Fibroblast of lung (primary cell): ENCODE measurements around the gene INSYN2A. TPM values are rescaled to one million over a fixed set of nuclear protein-coding genes. Genes with fewer than 3 reads are reported as not detected.
A peak's percentile ranks its signal among the peaks of the same experiment; 100 is the strongest.

Experiments
- DNase-seq, 2 donors: peaks; one replicate each; pipeline versions ENCODE4 v3.0.0 to v3.0.0-alpha.2; 2010; ENCODE audit warnings: low read depth in 2 of 2
- H2AFZ ChIP-seq: 2 replicates; pipeline ENCODE4 v1.5.1; 2012; ENCODE audit warnings: low read length, control low read depth, inconsistent platforms
- H3K27ac ChIP-seq: 2 replicates; pipeline ENCODE4 v1.5.1; 2011; ENCODE audit warnings: low read length, control low read depth; ENCODE audit not compliant: insufficient read depth
- H3K27me3 ChIP-seq: 2 replicates; pipeline ENCODE4 v1.5.1; 2011; ENCODE audit warnings: mild to moderate bottlenecking, low read length; ENCODE audit not compliant: control insufficient read depth, insufficient read depth
- H3K36me3 ChIP-seq: 2 replicates; pipeline ENCODE4 v1.5.1; 2011; ENCODE audit warnings: low read length; ENCODE audit not compliant: control insufficient read depth, insufficient read depth
- H3K4me1 ChIP-seq: 2 replicates; pipeline ENCODE4 v1.5.1; 2011; ENCODE audit warnings: low read length; ENCODE audit not compliant: control insufficient read depth, insufficient read depth; ENCODE audit errors: extremely low read depth
- H3K4me2 ChIP-seq: 2 replicates; pipeline ENCODE4 v1.5.1; 2011; ENCODE audit warnings: low read length, control low read depth; ENCODE audit not compliant: insufficient read depth; ENCODE audit errors: extremely low read depth
- H3K4me3 ChIP-seq, 4 experiments: fragments of 200-600 bp in 1 of 4; sonication (generic) in 1 of 4; replicated peaks in 1 of 4; 2 replicates each; pipeline ENCODE4 v1.5.1; 2011 to 2016; ENCODE audit warnings: low read length in 4 of 4, low read depth in 3 of 4, mild to moderate bottlenecking in 3 of 4, control low read depth in 2 of 4, inconsistent platforms in 1 of 4, mixed read lengths in 1 of 4; ENCODE audit not compliant: insufficient read depth in 1 of 4; ENCODE audit errors: control extremely low read depth in 1 of 4
- H3K79me2 ChIP-seq: 2 replicates; pipeline ENCODE4 v1.5.1; 2012; ENCODE audit warnings: mild to moderate bottlenecking, low read length, inconsistent platforms; ENCODE audit not compliant: control insufficient read depth, insufficient read depth
- H3K9ac ChIP-seq: 2 replicates; pipeline ENCODE4 v1.5.1; 2011; ENCODE audit warnings: mild to moderate bottlenecking, low read length, control low read depth; ENCODE audit not compliant: insufficient read depth
- H3K9me3 ChIP-seq: 2 replicates; pipeline ENCODE4 v1.5.1; 2012; ENCODE audit warnings: low read depth, low read length; ENCODE audit not compliant: control insufficient read depth, insufficient read depth
- H4K20me1 ChIP-seq: 2 replicates; pipeline ENCODE4 v1.5.1; 2011; ENCODE audit warnings: low read length; ENCODE audit not compliant: control insufficient read depth, insufficient read depth; ENCODE audit errors: extremely low read depth
- EZH2 ChIP-seq: IDR thresholded peaks from 2 replicates; pipeline ENCODE4 v1.5.1; 2012; ENCODE audit warnings: low read length, control low read depth, mild to moderate bottlenecking; ENCODE audit errors: missing control alignments
- polyA plus RNA-seq, 2 donors: library from polyadenylated mRNA; depleted of rRNA in 1 of 2; stranded (reverse) in 1 of 2; unstranded in 1 of 2; fragments of >200 nt; gene quantifications; 2 replicates each; pipeline ENCODE4 v1.2.1, GENCODE V29; 2011 to 2012; ENCODE audit warnings: missing spikeins in 1 of 2
- total RNA-seq: library from RNA; depleted of rRNA; stranded (reverse); fragments of >200 nt; gene quantifications from 2 replicates; pipeline ENCODE4 v1.2.1, GENCODE V29; 2014
- TF ChIP-seq, protein P1 (sequence below), 2 donors: IDR thresholded peaks in 1 of 2; conservative IDR thresholded peaks in 1 of 2; 1 replicate in 1 of 2; 2 replicates in 1 of 2; pipeline ENCODE4 v1.5.1; 2011 to 2012; ENCODE audit warnings: low read length in 2 of 2, control low read depth in 1 of 2, inconsistent platforms in 1 of 2, low read depth in 1 of 2, mild to moderate bottlenecking in 1 of 2

Gene INSYN2A
- total and polyA plus RNA-seq, 2 donors (not counting 1 experiment from before 2014, with no cell fraction given) = 0.05 to 0.66 TPM

DNA sequence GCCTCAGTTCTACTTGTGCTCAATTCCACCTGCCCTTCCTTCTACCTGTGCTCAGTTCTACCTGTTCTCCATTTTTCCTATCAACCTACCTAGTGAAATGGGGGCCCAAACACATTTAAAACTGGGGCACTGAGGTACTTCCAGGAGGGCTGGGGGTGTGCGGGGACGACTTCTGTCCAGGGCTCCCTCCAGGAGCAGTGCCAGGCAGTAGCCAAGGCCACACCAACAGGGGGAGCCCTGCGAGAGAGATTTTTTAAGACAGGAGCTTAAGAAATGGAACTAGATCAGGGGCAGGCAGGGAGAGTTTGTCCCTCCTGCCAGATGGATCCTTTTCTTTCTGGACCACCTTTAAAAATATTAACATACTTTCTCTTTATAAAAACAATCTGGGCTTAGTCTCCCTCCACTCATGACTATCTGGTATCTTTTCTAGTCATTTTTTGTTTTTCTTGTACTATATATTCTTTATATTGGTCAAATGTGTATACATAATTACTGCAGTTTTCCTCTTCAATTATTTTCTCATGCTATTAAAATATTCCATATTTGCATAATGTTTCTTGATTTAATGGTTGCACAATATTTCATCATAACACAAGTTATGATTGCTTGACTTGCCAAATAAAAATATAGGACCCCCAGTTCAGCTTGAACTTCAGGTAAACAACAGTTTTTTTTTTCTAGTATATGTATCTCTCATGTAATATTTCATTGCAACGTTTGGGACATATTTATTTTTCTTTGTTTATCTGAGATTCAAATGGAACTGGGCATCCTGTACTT is 47.3 kb upstream of the INSYN2A start:
- Histone ChIP-seq H3K4me3 (no peak overlapping the region), H2AFZ (no peak overlapping the region), H4K20me1 (no peaks in the 10 kb centered on the region), H3K9ac (no peak overlapping the region), H3K4me1 (no peaks in the 10 kb centered on the region), H3K27ac (no peak overlapping the region), H3K36me3 (peaks cover 2% of the 10 kb centered on the region), H3K9me3 (no peaks in the 10 kb centered on the region), H3K27me3 (no peaks in the 10 kb centered on the region), H3K4me2 (no peak overlapping the region), H3K79me2 (no peaks in the 10 kb centered on the region)
- DNase-seq = peak; percentile 13 to 42
- TF ChIP-seq EZH2 = no peak
- TF ChIP-seq, protein P1, sequence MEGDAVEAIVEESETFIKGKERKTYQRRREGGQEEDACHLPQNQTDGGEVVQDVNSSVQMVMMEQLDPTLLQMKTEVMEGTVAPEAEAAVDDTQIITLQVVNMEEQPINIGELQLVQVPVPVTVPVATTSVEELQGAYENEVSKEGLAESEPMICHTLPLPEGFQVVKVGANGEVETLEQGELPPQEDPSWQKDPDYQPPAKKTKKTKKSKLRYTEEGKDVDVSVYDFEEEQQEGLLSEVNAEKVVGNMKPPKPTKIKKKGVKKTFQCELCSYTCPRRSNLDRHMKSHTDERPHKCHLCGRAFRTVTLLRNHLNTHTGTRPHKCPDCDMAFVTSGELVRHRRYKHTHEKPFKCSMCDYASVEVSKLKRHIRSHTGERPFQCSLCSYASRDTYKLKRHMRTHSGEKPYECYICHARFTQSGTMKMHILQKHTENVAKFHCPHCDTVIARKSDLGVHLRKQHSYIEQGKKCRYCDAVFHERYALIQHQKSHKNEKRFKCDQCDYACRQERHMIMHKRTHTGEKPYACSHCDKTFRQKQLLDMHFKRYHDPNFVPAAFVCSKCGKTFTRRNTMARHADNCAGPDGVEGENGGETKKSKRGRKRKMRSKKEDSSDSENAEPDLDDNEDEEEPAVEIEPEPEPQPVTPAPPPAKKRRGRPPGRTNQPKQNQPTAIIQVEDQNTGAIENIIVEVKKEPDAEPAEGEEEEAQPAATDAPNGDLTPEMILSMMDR (conservative IDR thresholded peaks at IDR 0.05 in 1 of 2, IDR thresholded peaks at IDR 0.05 in 1 of 2; ENCODE audit: low read depth in 1 of 2, low read length in 2 of 2) = peak; percentile 40 to 65

DNA sequence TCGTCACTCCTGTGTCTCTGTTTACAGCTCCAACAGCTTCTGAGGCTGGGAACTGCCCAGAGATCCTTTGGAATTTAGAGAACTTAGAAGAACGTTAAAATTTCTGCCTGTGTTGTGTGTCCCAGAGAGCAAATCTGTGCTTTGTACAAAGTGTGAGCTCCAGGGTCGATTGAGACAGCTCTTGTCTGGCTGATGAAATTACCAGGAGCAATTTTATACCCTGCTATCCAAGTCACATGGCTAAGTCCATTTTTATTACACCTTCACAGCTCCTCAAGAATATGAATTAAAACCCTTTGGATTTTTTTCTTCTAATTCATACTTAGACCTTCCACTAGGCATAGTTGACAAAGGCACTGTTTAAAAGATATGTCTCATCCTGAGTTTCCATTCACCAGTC is 46.5 kb upstream of the INSYN2A start:
- no peaks in the 10 kb centered on the region for H3K79me2 ChIP-seq
- H3K27ac ChIP-seq = no peak overlapping the region
- H3K9ac ChIP-seq = no peak overlapping the region
- no peaks in the 10 kb centered on the region for H3K27me3 ChIP-seq
- no peaks in the 10 kb centered on the region for H3K9me3 ChIP-seq
- DNase-seq = no peak
- no peaks in the 10 kb centered on the region for H4K20me1 ChIP-seq
- TF ChIP-seq, protein P1 (conservative IDR thresholded peaks at IDR 0.05 in 1 of 2, IDR thresholded peaks at IDR 0.05 in 1 of 2; ENCODE audit: low read depth in 1 of 2, low read length in 2 of 2) = no peak
- no peak for TF ChIP-seq EZH2
- no peak overlapping the region for H3K4me3 ChIP-seq
- no peaks in the 10 kb centered on the region for H3K36me3 ChIP-seq
- H3K4me2 ChIP-seq = no peak overlapping the region
- H3K4me1 ChIP-seq = no peaks in the 10 kb centered on the region
- H2AFZ ChIP-seq = no peak overlapping the region

DNA sequence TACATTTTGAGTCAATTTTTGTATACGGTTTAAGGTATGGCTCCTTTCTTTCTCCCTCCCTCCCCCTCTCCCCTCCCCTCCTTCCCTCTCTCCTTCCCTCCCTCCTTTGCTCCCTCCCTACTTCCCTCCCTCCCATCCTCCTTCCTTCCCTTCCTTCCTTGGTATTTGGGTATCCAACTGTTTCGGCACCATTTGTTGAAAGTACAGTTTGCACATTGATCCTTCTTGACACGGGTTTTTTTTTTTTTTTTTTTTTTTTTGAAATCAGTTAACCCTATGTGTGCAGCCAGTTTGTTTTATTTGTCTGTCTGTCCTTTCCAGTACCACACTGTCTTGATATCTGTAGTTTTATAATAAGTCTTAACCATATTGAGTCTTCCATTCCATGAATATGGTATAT is 39.9 kb upstream of the INSYN2A start:
- TF ChIP-seq EZH2 = no peak
- TF ChIP-seq, protein P1 (conservative IDR thresholded peaks at IDR 0.05 in 1 of 2, IDR thresholded peaks at IDR 0.05 in 1 of 2; ENCODE audit: low read depth in 1 of 2, low read length in 2 of 2) = no peak

More for the DNA sequence above, 39.9 kb upstream of the INSYN2A start:
- Histone ChIP-seq H3K36me3 (no peaks in the 10 kb centered on the region), H3K9ac (no peak overlapping the region), H3K79me2 (no peaks in the 10 kb centered on the region), H3K9me3 (no peaks in the 10 kb centered on the region), H3K27me3 (no peaks in the 10 kb centered on the region), H3K4me3 (no peak overlapping the region), H3K4me2 (no peak overlapping the region), H3K4me1 (no peaks in the 10 kb centered on the region), H3K27ac (no peak overlapping the region), H2AFZ (no peak overlapping the region), H4K20me1 (no peaks in the 10 kb centered on the region)
- DNase-seq = no peak
